ENCODE results near the gene RALGDS.

Gene RALGDS

DNA sequence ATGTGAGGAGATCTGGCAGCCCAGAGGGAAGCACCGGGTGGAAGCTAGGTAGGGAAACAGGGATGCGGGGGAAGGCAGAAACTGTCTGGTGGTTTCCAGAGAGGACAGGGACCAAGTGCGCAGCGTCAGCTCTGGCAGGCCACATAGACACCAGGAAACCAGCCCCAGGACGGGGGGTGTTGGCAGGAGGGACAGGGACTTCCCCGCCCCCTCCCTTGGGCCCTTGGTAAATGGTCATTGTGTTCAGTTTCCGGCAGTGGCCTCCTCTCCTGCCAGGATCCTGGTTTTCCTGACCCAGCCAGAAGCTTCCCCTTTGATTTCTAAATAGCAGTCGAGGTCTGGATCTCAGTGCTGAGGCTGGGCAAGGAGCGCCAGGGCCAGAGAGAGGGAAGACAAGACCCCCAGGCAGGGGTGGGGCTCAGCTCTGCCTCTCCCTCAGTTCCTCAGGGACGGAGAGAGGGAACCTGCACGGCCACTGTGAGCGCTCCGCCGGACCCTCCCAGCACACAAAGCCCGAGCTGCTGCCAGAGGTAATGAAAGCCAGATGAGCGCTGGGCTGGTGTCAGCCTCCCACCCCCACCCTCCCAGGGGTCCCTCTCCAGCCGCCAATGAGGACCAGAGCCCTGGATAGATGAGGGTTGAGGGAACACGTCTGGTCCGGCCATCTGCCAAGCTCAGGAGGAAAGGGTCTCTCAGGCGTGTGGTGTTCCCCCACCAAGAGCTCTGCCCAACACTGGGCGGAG is 1.8 kb downstream of the RALGDS start:
- DNase-seq (ENCODE audit: low spot score) = peak; percentile 63

DNA sequence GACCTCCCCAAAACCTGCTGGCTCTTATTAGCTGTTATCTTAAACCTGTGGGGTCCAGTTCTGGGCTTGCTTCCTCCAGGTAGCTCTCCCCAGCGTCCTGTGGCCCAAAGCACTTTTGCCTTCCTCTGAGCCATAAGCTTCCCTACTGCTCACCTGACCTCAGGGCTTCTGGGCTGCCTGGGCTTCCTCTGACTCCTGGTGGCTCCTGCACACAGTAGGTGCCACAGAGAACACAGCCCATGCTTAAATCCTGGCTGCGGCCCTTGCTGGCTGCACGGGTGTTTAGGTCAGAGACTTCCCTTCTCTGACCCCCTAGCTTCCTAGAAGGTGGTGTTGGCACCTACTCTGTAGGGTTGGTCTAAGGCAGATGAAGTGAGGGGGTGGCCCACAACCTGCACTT is 2.5 kb downstream of the RALGDS start:
- DNase-seq (ENCODE audit: low spot score) = no peak

DNA sequence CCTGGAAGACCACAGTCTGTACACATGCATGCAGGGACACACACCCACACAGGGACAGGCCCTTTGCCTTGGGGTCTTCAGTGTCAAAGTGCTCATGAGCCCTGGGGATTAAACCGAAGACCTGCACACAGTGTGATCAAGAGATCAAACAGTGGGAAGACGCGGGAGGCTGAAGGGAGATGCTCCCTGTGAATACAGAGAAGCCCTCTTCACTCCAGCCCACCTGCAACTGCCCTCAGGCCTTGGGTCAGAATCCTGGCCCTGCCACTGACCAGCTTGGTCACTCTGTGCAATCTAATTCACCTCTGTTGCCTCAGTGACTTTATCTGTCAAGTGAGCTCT is 2.9 kb downstream of the RALGDS start:
- DNase-seq (ENCODE audit: low spot score) = no peak

DNA sequence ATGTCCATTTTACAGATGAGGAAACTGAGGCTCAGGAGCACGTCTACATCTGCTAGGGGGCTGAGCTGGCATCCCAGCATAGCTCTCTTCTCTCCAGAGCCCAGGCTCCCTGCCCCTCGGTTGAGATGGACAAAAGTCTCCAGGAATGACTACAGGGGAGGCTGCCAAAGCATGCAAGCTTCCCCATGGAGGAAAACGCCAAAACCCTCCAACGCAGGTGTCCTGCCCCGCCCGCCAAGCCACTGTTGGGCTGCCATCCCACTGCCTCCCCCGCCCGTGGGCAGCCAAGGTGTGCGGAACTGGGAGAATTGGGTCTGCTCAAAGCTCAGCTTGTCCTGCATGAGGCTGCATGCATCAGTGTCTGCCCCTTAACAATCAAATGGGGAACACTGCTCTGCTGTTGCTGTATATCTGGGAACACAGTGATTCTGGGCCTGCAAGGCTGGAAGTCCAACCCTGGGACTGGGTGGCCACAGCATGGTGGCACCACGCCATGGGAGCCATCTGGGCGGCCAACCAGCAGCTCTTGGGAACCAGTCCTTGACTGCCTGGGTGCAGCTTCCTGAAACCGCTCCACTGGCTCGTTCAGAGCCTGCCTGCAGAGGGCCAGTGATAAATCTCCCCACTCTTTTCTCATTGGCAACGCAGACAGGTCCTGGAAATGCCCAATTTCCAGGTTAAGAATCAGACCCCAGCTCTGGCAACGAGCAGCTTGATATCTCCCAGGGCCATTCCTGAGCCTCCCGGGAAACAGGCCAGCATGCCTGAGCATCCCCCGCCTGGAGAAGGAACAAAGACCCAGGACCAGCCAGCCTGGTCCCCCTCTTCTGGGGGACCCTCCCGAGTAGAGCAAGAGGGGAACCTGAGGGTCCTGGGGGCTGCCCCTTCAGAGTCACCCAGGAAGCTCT is 3.5 kb downstream of the RALGDS start:
- no peak for DNase-seq (ENCODE audit: low spot score)

DNA sequence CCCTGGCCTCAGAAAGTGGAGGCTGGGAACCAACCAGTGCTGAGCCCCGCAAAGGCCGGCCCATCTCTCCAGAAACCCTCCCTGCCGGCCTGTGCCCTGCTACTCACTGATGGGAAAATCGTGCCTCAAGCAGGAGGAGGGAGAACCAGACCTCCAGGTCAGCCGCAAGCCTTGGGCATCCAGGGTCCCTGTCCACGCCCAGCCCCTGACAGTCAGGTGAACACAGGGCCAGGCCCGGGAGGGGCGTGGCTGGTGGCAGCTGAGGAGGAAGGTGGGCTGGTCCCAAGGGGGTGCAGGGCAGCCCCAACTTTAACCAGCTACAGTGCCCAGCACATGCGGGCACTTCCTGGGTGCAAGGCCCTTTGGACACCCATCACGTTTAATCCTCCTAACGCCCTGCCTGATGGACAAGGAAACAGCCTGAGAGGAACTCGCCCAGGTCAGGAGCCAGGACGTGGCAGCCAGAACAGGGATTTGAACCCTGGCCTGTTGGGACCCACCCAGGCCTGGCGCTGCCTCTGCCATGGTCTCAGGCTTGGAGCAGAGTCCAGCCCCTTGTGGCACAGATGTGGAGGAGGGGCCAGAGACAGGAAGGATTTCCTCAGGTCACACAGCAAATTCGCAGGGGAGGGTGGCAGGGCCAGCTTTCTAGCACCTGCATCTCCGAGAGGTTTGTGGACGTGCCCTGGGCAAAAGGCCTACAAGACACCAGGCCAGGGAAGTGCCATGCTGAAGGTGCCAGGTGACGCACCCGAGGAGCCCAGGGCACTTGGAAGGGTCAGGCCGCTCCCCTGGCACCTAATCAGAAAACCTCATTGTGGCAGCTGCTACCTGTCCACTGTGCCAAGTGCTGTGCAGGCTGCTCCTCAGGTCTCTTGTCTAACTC is 4.5 kb downstream of the RALGDS start:
- DNase-seq (ENCODE audit: low spot score) = no peak

DNA sequence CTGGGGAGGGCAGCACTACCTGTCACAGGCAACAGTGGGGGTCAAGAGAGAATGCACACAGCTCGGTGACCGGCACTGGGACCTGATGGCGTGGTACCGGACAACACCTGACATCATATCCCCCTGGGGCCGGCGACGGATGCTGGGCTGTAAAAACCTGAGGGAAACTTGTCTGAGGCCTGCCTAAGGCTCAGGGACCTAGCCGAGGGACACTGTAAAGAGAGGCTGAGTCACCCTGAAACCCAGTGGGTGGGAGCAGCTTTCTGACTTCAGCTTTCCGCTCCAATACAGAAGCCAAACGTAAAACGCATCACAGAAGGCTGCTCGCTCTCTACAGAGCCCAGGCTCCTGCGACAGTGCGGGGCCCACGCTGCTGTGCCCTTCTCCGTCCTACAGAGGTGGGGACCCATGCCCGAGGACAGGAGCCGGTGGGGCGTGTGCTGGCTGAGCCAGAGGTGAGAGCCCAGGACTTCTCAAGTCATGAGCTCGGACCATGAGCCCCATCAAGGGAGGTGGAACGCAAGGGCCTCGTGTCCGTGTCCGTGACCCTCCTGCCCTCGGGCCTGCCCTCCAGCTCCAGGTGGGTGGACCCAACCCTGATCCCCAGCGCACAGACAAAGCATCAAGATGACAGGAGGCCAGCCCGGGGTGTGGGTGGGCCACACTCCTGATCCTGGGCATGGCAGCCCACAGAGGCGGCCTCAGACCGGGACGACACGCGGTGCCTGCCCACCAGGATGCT is 5.3 kb downstream of the RALGDS start:
- DNase-seq (ENCODE audit: low spot score) = no peak

DNA sequence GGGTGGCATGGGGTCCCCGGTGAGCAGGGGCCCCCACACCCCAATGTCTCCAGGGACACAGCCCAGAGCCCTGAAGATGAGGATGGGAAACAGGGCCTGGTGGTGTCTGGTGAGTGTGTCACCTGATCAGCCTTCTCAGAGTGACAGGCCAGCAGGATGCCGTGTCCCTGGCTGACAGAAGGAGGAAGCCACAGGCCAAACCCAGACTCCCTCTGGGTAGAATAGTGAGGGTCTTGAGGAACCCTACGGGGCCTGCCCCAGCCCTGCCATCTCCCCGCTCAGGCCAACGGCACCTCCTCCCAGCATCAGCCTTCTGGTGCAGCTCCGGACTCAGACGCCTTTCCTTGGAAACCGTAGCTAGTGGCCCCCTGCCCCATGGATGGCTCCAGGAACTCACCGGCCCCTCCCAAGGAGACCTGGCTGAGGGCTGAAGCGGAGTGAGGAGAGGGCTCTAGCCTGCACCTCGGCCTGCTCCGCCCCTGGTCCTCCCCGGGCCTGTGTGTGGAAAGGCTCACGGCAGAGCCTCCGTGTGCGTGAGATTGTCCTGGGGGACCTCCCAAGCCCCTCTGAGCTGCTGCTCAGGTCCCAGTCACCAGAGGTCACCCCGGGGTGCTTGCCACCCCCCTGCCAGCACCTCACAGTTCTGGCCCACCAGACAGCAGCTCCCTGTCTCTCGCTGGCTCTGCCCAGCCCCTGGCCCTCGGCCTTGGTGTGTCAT is 6.0 kb downstream of the RALGDS start:
- DNase-seq (ENCODE audit: low spot score) = no peak

DNA sequence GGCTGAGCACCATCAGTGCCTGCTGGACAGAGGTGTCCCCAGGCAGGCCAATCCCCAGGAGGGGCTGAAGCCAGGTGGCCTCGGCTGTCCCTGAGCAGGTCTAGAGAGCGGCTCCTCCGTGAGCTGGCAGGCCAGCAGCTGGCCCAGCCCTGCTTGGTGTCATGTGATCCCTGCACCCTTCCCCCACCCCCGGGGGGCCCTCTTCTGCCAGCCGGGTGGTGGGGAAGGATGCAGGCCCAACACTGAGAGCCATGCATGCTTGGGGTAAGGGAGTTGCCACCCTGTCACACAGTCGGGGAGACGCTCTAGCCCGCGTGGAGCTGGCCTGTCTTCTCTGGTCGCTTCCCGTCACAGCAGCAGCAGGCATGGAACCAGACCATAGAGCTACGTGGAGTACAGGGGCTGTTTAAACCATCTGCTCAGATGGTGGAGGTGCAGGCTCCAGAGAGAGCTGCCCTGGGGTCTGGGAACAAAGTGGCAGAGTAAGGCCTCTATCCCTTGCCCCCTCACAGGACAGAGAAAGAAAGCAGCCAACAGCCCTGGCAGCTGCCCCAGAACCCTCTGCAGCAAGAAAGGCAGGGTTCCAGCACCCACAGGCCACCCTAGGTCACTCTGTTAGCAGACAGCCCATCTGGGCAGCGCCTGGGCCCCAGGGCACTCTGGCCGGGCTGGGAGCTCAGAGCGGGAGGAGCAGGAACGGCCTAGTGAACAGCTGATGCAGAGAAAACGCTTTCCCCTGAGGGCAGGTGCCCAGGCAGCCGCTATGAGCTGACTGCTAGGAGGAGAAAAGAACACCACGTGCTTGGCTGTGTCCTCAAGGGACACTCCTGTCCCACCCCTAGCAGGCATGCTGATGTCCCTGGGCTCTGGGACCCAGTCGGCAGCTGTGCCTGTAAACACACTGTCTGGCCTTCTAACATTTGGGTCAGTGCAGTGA is 6.8 kb downstream of the RALGDS start:
- no peak for DNase-seq (ENCODE audit: low spot score)

DNA sequence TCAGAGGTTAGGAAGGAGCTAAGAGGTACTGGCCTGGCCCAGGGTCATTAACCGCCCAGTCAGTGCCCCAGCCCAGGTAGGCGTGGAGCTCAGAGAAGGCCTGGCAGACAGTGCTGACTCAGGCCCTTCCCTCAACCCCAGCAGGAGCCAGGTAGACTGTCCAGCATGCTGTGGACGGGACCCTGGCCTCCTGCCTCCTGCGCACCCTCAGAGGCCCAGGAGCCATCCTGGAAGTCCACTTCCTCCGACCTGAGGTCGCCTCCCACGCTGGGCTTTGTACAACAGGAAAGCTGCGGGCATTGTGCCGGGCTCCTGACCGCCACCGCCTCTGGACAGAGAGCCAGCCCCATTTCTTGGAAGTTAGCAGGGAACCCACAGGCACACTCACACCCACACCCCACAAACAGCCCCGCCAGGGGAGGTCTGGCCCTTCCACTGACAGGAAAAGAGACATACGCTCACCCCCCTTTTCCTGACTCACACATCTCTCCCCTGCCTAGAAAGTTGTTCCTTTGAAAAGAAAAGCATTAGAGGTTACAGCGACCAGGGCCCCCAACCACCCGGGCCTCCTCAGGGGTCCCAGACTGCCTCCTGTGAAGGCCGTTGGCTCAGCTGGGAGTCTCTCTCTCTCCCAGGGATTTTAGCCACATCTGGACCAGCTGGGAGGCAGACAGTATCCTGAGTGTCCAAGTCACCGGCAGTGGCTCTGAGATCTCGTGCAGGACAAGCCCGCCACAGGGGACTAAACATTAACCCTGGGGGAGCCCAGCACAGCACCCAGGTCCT is 7.7 kb downstream of the RALGDS start:
- no peak for DNase-seq (ENCODE audit: low spot score)

DNA sequence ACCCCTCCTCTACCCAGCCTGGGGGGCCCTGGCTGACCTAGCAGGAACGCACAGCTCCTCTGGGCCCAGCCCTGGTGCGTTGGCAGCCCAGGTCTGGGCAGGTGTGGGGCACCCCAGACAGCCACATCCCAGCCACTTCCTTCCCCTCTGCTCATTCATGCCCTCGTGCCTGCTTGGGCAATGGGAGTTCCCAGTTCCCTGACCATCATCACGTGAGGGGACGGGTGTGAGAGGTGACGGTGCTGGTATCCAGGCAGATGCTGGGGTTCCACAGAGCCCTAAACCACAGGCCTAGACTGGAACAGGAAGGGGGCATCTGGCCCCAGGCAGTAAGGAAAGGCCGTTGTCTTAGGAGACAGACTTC is 8.4 kb downstream of the RALGDS start:
- no peak for DNase-seq (ENCODE audit: low spot score)

DNA sequence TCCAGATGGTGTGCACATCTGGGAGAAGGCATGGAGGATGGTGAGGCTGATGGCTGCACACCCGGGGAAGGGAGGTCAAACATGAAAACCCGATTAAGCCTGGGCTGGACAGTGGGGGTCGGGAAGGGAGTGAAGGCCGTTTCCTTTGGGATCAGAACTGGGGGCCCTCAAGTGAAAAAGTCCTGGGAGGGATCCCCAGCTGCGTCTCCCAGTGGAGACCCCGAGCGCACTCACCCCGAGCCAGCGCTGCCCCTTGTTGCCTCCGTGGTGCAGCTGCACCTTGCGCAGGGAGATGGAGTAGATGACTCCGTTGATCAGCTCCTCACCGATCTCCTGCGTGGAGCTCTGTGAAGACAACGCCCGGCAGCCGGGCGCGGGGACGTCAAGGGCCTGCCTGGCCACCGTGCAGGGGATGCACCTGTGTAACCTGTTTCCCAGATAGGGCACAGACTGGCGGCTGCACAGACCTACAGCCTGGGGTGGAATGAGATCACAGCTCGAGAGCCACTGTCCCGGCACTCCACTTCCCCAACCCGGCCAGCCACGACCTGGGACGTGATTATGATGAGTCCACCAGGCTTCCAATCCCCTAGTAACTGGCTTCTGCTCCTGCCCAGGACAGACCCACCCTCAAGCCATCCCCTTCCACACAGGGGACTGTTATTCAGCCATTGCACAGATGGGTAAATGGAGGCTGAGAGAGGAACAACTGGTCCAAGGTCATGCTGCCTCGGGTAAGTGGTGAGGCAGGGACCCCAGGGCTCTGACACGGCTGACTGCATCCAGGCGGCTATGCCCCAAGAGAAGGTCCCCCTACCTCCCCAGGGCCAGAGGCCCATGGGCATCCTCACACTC is 9.0 kb downstream of the RALGDS start:
- DNase-seq (ENCODE audit: low spot score) = no peak

DNA sequence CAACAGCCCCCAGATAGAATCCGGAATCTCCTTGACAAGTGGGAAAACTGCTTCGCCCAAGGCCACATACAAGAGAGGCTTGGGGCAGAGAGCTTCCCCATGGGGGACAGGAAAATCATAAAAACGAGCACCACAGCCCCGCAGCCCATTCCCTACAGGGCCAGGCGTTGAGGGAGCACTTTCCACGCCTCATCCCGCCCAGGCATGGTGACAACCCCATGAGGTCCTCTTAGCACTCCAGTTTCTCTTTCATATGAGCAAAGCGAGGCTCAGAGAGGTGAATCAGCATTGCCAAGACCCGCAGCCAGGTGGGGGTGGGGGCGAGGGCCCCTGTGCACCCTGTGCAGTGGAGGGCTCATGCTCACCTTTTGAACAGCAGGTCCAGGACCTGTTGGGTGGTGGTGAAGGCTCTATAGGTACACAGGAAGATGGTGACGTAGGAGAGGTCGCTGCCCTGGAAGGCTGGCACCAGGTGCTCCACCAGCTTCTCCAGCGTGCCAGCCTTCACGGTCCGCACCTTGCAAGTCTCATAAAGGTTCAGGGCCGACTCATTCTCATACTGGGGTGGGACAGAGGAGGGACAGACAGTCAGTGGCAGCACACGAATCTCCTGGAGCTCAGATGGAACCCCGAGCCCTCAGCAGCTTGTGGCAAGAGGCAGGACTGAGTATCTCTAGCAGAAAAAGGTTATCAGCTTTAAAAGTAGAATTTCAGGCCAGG is 10.9 kb downstream of the RALGDS start:
- DNase-seq (ENCODE audit: low spot score) = no peak

DNA sequence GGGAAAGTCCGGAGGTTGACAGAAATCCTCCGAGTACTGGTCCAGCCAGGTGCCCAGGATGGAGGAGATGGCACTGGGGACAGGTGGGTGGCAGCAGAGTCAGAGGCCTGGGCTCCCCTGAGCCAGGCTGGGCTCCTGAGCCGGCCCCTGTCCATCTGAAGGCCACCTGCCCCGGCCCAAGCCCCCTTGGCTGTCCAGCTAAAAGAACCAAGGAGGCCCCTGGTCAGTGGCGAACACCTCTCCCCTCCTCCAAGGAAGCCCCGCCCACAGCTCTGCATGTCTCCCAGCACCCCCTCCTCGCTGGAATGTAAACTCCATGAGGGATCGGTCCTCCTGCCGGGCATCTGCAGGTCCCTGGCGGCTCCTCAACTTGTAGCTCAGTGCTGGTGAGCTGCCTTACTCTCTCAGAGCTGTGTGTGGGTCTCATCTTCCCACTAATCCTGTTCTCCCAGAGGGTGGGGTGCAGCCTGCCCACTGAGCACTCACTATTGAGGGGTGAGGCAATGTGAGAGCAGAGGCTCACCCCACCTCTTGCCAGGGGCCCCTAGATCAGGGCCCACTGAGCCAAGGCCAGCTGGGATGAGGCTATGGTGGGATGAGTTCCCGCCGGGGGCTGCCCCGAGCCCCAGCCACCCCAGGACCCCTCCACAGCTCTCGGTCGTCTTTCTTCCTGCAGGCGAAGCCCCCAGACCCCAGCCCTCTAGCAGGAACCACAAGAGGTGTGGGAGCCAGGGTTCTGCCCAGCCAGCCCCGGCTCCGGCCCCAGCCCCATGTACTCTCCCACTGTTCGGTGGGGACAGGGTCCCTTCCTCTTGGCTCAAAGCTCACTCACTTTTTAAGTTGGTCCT is 12.0 kb downstream of the RALGDS start:
- no peak for DNase-seq (ENCODE audit: low spot score)

DNA sequence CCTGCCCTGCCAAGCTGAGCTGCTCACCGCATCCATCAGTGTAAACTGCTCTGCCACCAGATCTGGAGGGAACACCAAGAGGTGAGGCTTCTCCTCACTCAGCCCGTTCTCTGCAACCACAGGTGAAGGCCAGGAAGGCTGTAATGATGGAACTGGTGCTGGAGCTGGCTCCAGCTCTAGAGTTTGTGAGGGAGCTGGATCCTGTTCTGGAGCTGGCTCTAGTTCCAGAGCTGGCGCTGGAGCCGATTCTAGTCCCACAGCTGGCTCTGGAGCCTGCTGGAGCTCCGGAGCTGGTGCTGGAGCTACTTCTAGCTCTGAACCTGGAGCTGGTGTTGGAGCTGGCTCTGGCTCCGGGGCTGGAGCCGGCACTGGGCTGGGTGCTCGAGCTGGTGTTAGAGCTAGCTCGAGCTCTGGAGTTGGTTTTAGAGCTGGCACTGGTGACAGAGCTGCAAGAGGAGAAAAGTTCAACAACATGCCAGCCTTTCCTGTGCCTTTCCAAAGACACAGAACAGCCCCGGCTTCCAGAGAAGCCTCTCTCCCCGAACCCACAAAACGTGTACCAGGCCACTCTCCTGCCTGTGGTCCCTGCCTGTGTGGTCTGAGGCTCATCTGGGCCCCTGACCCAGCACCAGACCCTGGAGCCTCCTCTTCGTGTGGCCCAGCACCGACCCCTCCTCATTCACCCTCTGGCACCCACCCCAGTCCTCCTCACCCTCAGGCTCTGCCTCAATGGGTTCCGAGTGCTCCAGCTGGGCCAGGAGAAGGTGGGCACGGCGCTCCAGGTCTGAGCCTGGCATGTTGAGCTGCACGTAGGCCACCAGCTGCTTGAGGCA is 12.9 kb downstream of the RALGDS start:
- no peak for DNase-seq (ENCODE audit: low spot score)

DNA sequence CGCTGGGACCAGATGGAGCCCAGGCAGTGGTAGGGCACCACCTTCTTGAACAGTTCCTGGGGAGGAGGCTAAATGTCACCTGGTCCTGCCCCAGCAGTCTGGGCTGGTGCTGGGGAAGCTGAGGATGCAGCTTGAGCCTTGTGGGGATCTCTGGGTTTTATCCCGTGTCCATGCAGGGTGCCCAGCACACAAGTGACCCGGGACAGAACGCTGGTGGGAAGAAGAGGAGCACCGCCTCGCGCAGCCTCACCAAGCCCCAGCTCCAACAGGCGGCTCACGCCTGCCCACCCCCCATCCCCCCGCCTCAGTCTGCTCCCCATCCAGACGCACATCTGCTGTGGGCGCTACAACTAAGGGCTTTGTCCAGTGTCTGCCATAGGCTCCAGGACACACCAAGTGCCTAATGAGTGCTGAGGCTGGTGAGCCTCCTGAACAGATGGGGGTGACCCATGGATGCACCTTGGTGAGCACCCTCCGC is 13.8 kb downstream of the RALGDS start:
- no peak for DNase-seq (ENCODE audit: low spot score)
